Measurements from ENCODE around the gene SCAF8.

SCAF8 gene

DNA sequence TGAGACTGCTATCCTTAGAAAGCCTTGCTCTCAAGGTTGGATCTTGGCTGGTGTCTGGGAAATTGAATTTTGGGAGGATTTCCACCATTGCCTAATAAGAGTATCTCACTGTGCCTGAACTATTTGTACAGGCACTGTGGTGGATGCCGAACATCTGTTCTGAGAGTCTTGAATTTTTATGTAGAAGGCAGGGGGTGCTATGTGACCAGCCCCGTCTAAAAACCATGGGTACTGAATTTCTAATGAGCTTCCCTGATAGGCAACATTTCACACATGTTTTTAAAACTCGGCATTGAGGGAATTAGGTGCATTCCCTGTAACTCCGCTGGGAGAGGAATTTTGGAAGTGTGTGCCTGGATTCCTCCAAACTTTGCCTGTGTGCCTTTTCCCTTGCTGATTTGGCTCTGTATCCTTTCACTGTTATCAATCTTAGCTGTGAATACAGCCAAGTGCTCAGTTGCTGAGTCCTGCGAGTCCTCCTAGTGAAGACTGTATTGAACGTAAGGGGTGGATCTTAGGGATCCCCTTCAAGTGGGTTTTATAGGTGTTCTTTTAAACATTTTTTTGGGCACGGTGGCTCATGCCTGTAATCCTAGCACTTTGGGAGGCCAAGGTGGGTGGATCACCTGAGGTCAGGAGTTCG is 27.6 kb upstream of the SCAF8 start:
- no peaks in the 10 kb centered on the region for H3K4me1 ChIP-seq (ENCODE audit: control insufficient read depth, insufficient read depth, low read length)
- H3K4me3 ChIP-seq (ENCODE audit: low read depth, low read length): no peak overlapping the region
- H3K27ac ChIP-seq (ENCODE audit: extremely low read depth, low read depth, low read length): no peak overlapping the region
- ChIA-PET CTCF (interaction anchor here (2.1 kb wide), 1 partner anchor 30 kb away, joined by 8 read pairs; no protein-coding TSS in a partner anchor), POLR2A (interaction anchor here (1.3 kb wide), 1 partner anchor 29 kb away, joined by 3 read pairs; no protein-coding TSS in a partner anchor)
- no peaks in the 10 kb centered on the region for H3K9me3 ChIP-seq (ENCODE audit: control insufficient read depth, insufficient read depth, low read depth, low read length)
- no peaks in the 10 kb centered on the region for H3K36me3 ChIP-seq (ENCODE audit: control insufficient read depth in 2 of 2, insufficient read depth in 1 of 2, low read length in 2 of 2)
- TF ChIP-seq MZF1 (tag by site-specific recombination; IDR thresholded peaks at IDR 0.05; ENCODE audit: borderline replicate concordance) (no peak), ZNF335 (tag by site-specific recombination; conservative IDR thresholded peaks at IDR 0.05) (peak; percentile 77), ZNF133 (tag by site-specific recombination; IDR thresholded peaks at IDR 0.05) (no peak), TSHZ1 (tag by site-specific recombination; IDR thresholded peaks at IDR 0.05; ENCODE audit: borderline replicate concordance) (no peak), ZNF654 (tag by site-specific recombination; IDR thresholded peaks at IDR 0.05; ENCODE audit: low read depth) (peak; percentile 16; the same call in 1 of the 2 replicates), ZNF830 (tag by site-specific recombination; IDR thresholded peaks at IDR 0.05; ENCODE audit: low read depth) (no peak), ZNF221 (tag by site-specific recombination; IDR thresholded peaks at IDR 0.05; ENCODE audit: borderline replicate concordance) (no peak)

GRCh38 chr6:154706389-154706788 is 26.8 kb upstream of the SCAF8 start:
- CTCF ChIA-PET: interaction anchor here (0.6 to 2.1 kb wide), 4 partner anchors 9 to 162 kb away, joined by 3 to 8 read pairs (median 4); no protein-coding TSS in a partner anchor
- no peaks in the 10 kb centered on the region for H3K9me3 ChIP-seq (ENCODE audit: control insufficient read depth, insufficient read depth, low read depth, low read length)
- H3K36me3 ChIP-seq (ENCODE audit: control insufficient read depth in 2 of 2, insufficient read depth in 1 of 2, low read length in 2 of 2): no peaks in the 10 kb centered on the region
- no peak overlapping the region for H3K27ac ChIP-seq (ENCODE audit: extremely low read depth, low read depth, low read length)
- no peaks in the 10 kb centered on the region for H3K4me1 ChIP-seq (ENCODE audit: control insufficient read depth, insufficient read depth, low read length)
- POLR2A ChIA-PET: interaction anchor here (1.3 kb wide), 1 partner anchor 28 kb away, joined by 3 read pairs; no protein-coding TSS in a partner anchor
- no peak overlapping the region for H3K4me3 ChIP-seq (ENCODE audit: low read depth, low read length)
- TF ChIP-seq TCF7L2 (IDR thresholded peaks at IDR 0.05; ENCODE audit: borderline replicate concordance, low read depth, low read length): no peak
- TF ChIP-seq ZFP41 (tag by site-specific recombination; IDR thresholded peaks at IDR 0.05; ENCODE audit: borderline replicate concordance): no peak
- no peak for TF ChIP-seq KLF17 (tag by site-specific recombination; IDR thresholded peaks at IDR 0.05)
- no peak for TF ChIP-seq ZNF692 (tag by site-specific recombination; IDR thresholded peaks at IDR 0.05)
- no peak for TF ChIP-seq ZNF169 (tag by site-specific recombination; IDR thresholded peaks at IDR 0.05)
- TF ChIP-seq SCRT1 (tag by site-specific recombination; IDR thresholded peaks at IDR 0.05; ENCODE audit: borderline replicate concordance): no peak
- no peak for TF ChIP-seq ZNF837 (tag by site-specific recombination; IDR thresholded peaks at IDR 0.05)
- no peak for TF ChIP-seq ZNF157 (tag by site-specific recombination; IDR thresholded peaks at IDR 0.05)
- TF ChIP-seq ZBTB7A (tag by site-specific recombination; IDR thresholded peaks at IDR 0.05; ENCODE audit: low read depth): no peak
- no peak for TF ChIP-seq ZNF585B (tag by site-specific recombination; IDR thresholded peaks at IDR 0.05)
- TF ChIP-seq, protein P1, sequence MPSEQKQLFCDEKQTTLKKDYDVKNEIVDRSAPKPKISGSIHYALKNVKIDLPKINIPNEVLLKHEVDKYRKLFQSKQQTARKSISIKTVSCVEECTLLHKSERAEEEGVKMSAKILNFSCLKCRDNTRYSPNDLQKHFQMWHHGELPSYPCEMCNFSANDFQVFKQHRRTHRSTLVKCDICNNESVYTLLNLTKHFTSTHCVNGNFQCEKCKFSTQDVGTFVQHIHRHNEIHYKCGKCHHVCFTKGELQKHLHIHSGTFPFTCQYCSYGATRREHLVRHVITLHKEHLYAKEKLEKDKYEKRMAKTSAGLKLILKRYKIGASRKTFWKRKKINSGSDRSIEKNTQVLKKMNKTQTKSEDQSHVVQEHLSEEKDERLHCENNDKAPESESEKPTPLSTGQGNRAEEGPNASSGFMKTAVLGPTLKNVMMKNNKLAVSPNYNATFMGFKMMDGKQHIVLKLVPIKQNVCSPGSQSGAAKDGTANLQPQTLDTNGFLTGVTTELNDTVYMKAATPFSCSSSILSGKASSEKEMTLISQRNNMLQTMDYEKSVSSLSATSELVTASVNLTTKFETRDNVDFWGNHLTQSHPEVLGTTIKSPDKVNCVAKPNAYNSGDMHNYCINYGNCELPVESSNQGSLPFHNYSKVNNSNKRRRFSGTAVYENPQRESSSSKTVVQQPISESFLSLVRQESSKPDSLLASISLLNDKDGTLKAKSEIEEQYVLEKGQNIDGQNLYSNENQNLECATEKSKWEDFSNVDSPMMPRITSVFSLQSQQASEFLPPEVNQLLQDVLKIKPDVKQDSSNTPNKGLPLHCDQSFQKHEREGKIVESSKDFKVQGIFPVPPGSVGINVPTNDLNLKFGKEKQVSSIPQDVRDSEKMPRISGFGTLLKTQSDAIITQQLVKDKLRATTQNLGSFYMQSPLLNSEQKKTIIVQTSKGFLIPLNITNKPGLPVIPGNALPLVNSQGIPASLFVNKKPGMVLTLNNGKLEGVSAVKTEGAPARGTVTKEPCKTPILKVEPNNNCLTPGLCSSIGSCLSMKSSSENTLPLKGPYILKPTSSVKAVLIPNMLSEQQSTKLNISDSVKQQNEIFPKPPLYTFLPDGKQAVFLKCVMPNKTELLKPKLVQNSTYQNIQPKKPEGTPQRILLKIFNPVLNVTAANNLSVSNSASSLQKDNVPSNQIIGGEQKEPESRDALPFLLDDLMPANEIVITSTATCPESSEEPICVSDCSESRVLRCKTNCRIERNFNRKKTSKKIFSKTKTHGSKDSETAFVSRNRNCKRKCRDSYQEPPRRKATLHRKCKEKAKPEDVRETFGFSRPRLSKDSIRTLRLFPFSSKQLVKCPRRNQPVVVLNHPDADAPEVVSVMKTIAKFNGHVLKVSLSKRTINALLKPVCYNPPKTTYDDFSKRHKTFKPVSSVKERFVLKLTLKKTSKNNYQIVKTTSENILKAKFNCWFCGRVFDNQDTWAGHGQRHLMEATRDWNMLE (tag by site-specific recombination; conservative IDR thresholded peaks at IDR 0.05; ENCODE audit: low read depth): no peak
- no peak for TF ChIP-seq ZNF341 (tag by site-specific recombination; IDR thresholded peaks at IDR 0.05; ENCODE audit: low read depth)
- TF ChIP-seq ZNF211 (tag by site-specific recombination; IDR thresholded peaks at IDR 0.05; ENCODE audit: low read depth): no peak
- TF ChIP-seq ZNF654 (tag by site-specific recombination; IDR thresholded peaks at IDR 0.05; ENCODE audit: low read depth): no peak
- no peak for TF ChIP-seq HOXD13 (CRISPR knock-in tag; IDR thresholded peaks at IDR 0.05; ENCODE audit: borderline replicate concordance)

All from HEK293 (cell line).